GM21423 (cell line): ENCODE data around the gene PCSK4.
"Not testable (repeated sequence)": the region's sequence is repeated elsewhere in the genome, so short reads cannot be mapped to it uniquely, and the experiment has no call there.

Experiments used
- ATAC-seq: cut with Tn5 transposase; IDR thresholded peaks from one replicate; pipeline ENCODE4 v1.9.1; 2021; ENCODE audit warnings: mild to moderate bottlenecking, moderate library complexity; ENCODE audit not compliant: unreplicated experiment

The PCSK4 gene

DNA sequence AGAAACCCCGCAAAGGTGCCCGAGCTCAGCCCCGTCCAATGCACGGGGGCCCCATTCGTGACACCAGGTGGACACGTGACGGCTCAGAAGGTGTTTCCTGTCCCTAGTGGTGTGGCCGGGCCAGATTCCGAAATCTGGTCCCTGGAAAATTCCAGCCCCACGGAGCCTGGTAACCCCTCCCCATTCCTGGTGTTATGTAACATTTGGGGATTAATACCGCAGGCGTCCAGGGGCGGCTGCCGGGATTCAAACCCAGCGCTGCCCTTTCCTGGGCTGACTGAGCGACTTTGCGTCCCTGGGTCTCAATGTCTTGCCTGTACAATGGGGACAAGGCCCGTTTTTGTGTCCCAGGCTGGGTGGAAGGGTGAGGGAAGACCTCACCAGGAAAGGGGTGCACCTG is 32.7 kb upstream of the PCSK4 start:
- ATAC-seq, result no peak

DNA sequence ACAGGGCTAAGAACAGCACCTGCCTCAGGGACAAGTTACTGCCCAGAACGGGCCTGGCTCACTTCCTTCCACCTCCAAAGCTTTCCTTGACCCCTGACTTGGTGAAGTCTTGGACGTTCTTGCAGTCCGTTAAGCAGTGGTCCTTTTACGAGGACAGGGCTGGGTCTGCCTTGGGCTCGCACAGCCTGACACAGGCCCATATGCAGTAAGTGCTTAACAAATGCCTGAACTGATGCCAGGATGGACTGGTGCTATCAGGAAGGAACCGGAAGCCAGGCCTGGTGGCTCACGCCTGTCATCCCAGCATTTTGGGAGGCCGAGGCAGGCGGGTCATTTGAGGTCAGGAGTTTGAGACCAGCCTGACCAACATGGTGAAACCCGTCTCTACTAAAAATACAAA is 31.9 kb upstream of the PCSK4 start:
- ATAC-seq, result no peak

DNA sequence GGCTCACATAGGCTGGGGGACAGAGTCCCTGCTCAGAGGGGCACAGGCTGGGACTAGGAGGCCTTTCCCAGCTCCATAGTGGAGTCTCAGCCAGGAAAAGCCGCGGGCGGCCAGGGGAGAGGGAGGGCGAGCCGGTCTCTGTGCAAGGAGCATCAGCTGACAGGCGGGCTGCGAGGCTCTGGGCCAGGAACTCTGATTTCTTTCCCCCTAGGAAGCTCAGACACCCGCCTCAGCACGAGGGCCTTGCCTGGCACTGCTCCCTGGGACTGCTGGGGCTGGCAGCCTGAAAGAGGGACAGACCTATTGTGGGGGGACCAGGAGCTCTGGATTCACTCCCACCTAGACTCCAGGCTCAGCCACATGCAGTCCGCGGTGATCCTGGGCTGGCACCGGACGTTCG is 31.5 kb upstream of the PCSK4 start:
- no peak for ATAC-seq

DNA sequence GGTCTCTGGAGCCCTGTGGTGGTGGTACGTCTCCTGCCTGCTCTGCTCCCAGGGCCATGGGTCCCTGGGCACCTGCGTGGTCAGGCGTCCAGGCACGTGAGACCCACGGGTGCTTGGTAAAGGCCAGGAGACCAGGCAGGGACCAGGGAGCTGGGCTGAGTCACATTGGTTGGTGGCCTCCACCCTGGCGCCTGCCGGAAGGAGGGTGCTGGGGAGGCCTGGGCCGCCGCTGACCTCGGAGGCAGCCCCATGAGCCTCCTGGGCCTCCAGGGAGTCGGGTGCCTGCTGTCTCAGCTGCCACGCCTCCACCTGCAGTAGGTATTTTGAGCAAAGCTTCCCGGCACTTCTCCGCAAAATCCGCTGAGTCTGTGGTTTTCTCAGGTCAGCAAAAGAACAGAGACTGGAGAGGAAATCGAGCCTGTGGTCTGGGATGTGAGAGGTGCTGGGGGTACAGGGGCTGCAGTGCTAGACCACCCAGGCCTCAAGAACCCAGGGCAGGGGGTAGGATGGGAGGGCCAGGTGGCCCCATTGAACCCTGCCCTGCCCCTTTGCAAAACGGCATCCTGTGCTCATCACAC is 30.1 kb upstream of the PCSK4 start:
- no peak for ATAC-seq

DNA sequence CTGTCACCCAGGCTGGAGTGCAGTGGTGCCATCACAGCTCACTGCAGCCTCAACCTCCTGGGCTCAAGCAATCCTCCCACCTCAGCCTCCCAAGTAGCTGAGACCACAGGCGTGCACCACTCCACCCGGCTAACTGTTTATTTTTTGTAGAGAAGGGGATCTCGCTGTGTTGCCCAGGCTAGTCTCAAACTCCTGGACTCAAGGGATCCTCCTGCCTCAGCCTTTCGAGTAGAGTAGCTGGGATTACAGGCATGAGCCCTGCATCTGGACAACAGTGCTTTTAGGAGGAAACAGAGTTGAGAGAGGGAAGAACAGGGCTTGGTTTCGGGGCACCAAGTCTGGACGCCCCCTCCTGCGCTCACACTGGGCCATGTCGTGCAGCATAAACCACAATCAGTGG is 29.7 kb upstream of the PCSK4 start:
- ATAC-seq, result not testable (repeated sequence)

DNA sequence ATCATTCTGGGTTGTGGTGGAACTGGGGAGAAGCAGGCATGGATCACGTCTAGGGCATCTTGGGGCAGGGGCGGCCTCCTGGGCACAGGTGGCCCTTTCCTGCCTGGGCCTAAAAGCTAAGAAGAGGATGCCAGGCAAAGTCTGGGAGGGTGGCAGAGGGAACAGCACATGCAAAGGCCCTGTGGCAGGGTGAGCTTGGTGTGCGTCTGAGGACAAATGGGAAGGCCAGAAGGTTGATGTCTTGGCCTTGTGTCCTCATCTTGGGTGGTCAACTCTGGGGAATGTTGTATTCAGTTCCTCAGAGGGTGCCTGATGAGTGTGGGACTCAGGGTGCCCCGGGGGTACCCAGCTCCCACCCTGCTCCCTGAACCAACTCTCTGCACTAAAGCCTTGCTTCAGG is 28.3 kb upstream of the PCSK4 start:
- ATAC-seq, result no peak

DNA sequence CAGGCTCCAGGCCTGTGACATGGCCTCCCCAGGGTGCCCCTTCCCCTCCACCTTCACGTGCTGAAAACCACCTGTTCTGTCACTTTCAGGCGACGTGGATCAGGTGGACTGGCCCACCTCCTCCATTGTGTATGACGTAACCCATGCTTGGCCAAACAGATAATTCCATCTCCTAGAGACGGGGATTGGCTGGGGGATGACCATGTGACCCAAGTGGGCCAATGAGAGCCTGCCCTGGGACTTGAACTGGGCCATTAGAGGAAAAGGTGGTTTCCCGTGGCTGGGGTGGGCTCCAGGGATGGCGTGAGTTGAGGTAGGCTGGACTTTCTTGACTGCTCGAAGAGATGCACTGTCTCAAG is 26.2 kb upstream of the PCSK4 start:
- no peak for ATAC-seq

DNA sequence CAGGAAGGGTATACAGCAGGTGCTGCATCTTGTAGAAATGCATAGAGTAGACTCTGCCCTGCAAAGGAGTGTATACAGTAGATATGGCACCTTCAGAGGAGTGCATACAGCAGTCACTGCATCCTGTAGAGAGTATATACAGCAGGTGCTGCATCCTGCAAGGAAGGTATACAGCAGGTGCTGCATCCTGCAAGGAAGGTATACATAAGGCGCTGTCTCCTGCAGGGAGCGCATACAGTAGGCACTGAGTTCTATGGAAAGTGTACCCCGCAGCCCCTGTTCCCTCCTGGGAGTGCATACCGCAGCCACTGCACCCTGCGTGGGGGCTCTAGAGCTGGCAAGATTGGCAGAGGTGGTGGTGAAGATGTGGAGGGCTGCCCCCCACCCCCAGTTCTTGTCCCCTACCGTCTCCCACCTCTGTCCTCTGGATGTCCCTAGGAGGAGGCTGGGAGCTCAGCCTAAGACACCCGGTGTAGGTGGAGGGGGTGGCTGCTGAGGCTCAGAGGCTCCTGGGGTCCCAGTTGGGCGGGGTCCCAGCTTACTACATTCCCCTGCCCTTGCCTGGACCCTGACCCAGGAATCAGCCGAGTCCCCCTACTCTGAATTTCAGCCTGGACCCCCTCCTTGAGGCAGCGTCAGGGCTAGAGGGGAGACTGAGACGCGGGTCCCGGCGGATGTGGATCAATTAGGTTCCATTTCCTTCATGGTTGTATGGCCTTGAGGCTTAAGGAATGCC is 25.0 kb upstream of the PCSK4 start:
- ATAC-seq, result no peak

DNA sequence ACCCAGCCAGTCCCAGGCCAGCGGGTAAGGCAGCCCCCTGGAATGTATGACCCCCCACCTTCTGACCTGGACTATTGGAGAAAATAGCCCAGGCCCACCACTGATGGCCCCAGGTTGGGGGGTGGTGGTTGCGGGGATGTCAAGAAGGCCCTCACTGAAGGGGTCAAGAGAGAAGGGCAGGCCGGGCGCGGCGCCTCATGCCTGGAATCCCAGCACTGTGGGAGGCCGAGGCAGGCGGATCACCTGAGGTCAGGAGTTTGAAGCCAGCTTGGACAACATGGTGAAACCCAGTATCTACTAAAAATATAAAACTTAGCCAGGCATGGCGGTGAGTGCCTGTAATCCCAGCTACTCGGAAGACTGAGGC is 24.1 kb upstream of the PCSK4 start:
- ATAC-seq, result no peak

DNA sequence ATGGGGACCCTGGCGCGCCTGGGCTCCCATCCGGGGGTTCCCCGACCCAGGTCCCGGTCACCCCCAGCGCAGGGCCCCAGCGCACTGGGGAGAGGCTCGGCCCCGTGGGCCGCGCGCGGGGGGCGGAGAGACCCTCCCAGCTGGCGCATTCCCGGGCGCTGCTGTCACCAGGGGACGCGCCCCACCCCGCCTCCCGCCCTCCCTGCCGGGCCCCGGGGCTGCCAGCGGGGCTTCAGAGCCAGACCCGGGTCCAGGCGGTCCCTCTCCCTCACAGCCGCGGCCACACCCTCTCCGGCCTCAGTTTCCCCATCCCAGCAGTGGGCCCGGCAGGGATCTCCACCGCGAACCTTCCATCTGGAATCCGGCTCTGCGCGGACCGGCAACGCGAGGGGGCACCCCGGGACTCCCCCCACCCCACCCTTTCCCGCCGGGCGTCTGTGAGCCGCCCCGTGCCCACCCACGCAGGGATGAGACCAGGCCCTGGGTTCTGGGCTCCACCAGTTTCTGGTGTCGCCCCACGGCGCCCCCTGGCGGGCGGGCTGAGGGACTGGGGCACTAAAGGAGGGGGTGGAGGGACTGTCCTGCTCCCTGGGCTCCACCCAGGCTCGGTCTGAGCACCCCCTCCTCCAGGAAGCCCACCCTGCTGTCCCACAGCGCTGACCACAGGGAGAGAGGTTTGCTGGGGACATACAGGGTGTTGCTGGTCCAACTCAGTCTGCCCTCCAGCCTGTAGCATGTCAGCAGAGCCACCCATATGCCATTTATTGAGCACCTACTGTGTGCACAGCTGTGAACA is 23.5 kb upstream of the PCSK4 start:
- no peak for ATAC-seq

DNA sequence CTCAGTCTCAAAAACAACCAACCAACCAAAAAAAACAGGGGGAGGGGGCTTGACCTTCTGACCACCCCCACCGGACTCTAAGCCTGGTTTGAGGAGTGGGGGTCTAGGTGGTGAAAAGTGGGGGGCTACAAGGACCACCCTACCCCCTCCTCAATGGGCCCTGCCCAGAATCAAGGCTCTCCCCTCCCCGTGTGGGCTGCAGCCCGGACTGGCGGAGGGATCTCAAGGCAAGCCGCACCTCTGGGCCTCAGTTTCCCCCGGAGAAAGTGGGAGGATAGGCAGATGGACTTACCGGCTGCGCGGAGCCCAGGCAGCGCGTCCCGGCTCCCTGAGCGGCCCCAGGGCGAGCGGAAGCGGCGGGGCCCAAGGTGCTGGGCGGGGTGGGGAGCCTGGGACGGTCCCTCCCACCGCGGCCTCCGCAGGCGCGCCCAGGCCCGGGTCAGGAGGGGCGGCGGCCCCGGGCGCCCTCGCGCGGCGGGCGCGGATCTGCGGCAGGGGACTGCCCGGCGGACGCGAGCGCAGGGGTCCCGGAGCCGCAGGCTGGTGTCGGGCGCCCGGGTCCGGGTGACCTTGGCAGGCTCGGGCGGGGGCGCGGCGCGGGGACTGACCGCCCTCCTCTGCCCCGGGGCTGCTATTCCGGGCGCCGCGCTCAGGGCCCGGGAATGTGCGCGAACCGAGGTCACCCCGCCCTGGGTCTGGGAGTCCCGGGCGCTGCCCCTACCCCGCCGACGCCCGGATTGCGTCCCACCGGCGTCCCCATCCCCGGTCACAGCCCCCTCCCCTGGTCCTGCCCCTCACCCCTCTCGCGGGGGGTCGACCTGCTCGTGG is 22.7 kb upstream of the PCSK4 start, which contains the start of gene ADAMTSL5:
TSS of gene ADAMTSL5 (minus strand) at position 349 of the 828 bp plus-strand sequence. CDS start 2,076 bp downstream, outside the sequence.
- no peak for ATAC-seq

DNA sequence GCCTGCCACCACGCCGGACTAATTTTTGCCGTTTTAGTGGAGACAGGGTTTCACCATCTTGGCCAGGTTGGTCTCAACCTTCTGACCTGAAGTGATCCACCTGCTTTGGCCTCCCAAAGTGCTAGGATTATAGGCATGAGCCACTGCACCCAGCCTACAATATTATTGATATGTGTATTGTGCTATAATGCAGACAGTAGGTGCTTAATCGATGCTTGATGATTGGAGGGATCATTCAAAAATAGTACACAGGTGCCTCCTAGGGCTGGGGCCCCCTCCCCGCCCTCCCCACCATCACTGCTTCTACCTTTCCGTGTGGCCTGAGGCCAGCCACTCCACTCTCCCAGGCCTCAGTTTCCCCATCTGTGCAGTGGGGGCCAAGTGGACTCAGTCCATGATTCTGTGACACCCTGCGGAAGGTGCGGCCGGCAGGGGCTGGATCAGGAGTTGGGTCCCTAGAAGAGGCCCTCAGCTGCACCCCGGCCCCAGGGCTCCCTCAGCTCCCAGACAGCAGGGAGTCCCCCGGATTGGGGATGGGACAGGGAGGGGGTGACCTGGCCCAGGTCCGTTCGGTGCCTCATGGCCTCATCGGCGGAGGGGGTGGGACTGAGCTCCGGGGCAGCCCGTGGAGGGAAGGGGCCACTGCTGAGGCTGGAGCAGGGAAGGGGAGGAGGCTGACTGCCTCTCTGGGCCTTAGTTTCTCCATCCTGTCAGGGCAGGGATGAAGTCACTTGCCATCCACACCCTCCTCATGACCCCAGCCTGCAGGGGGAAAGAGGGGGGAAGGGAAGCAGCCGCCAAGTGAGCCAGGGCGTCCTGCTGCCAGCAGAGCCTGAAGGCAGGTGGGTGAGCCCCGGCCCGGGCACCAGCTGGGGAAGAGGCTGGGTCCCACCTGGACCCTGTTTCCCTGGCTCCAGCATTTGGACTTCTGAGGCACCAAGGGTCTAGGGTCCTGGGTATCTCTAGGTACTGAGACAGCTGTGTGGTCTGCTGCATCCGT is 21.5 kb upstream of the PCSK4 start:
- ATAC-seq, result no peak

DNA sequence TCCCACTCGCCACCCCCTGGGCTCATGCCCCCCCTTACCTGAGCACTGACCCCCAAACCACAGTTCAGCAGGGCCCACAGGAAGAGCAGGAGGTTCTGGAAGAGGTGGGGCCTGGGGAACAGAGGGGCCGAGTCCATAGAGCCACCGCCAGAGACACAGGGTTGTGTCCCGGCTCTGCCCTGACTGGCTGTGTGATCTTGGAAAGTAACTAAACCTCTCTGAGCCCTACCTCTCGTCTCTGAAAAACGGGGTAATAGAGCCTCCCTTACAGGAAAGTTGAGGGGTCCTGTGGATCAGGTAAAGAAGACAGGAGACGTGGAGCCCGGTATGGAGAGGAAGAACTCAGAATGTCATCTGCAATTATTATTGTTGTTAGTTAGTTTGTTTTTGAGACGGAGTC is 20.7 kb upstream of the PCSK4 start:
- ATAC-seq, result no peak

DNA sequence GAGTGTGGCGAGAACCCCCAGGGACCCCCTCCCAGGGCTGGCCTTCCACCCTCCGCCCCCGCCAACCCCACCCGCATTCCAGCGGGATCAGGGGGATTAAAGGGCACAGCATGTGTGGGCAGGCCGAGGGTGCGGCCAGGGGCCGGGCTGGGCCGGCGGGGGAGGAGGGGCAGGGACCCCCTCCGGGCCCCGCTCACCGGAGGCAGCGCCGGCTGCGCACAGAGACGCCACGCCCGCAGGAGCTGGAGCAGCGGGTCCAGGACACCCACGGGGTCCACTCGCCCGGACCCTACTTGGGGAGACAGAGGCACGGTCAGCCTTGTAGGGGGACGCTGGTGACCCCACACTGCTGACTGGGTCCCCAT is 20.3 kb upstream of the PCSK4 start:
- no peak for ATAC-seq

DNA sequence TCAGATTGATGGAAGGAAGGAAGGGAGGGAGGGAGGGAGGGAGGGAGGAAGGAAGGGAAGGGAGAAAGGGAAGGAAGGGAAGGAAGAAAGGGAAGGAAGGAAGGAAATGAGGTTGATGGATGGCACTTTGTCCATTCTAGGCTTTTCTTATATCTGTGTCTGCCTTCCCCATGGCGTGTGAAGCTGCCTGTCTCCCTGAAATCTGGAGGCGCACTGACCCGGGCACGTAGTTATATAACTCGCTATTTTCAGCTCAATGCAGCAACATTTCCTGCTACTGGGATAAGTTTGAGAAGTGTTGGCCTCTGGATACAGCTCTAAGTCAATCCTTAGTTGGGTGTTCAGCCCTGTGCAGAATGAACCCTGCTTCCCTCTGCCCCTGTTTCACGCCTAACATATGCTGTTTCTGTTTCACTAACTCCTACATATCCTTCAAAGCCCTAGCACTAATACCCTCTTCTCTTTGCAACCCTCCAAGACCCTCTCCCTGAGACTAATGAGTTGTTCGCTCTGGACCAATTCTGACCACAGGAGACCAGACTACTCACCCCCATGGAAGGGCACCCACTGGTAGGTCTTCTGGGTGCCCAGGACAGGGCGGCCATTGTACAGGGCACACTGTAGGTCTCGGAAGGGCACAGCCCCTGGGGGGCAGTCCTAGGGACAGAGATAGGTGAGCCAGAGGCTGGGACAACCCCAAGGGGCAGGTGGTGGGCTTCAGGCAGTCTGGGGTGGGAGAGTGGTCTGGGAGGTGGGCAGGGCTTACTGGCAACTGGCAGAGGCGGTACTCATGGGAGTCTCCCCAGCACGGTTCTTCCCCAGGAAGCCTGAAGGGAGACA is 19.7 kb upstream of the PCSK4 start:
- ATAC-seq, result no peak

DNA sequence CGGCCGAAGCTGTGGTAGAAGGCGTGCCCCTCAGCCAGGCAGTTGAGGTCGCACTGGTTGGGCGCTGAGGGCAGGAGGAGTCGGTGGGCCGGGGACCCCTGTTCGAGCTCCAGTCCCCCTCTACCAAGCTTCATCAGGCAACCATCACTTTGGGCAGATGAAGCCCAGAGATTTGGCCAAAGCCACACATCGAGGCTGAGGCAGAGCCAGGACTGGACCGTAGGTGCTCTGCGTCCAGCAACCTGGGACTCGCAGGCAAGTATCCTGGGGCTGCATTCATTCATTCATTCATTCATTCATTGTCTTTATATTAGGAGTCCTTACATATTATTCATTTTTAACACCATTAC is 18.3 kb upstream of the PCSK4 start:
- no peak for ATAC-seq

DNA sequence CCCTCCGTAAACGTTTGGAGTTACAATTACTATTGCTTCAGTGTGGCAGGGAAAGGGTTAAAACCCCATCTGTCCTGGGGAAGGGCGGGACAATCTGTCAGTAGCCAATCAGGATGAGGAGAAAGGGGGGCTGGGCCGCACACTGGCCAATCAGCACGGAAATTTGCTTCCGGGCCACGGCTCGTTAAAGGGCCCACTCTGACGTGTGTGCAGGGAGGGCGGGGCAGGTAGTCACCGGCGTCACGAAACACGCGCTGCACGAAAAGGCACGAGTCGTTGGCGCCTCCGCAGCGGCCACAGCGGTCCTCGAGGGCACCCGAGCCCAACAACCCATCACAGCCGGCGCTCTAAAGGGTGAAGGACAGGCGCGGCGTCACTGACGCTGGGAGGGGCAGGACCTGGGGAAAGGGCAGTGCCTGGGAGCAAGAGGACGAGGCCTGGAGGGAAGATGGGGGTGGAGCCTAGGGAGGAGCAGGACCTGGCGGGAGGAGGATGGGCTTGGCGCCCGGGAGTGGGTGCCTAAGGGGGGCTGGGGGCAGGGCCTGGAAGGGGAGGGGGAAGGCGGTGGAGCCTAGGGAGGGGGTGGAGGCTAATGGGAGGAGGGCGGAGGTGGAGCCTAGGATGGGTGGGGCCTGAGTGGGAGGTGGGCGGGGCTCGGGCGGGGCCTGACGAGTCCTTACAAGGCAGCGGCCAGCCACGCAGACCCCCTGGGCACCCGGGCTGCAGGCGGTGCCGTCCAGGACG is 17.8 kb upstream of the PCSK4 start:
- ATAC-seq, result no peak

DNA sequence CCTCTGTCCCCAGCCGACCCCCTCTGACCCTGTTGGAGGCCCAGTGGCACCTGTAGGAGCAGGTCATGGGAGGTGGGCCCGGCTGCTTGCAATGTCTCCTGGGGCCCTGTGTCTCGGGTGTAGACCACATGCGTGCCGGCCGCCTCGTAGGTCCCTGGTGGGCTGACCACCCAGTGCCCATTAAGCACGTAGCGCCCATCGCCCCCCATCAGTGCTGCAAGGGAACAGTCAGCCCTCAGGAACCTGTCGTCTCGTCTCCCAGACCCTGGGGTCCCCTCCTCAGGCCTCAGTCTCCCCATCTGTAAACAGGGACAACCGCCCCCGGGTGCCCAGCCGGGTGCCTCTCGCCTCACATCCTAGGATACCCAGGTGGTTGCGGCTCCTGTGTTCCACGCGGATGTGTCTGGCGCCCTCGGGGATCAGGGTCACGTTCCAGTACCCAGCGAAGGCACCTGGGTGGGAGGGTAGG is 17.1 kb upstream of the PCSK4 start:
- ATAC-seq, result no peak
